A549 (cell line): Measurements from ENCODE around the gene ATMIN. TPM values are rescaled to one million over a fixed set of nuclear protein-coding genes. Genes with fewer than 3 reads are reported as not detected.
A peak's percentile ranks its signal among the peaks of the same experiment; 100 is the strongest.

ENCODE experiments used
- ATAC-seq, 2 experiments: fragments of 200-7000 bp in 1 of 2; fragments of >200 bp in 1 of 2; cut with Nextera tagmentation in 1 of 2; cut with Tn5 transposase in 1 of 2; 3 replicates each; pipeline versions ENCODE4 v1.8.0 to v1.9.1; 2018 to 2020; ENCODE audit warnings: mild to moderate bottlenecking in 1 of 2, moderate library complexity in 1 of 2
- CTCF ChIA-PET: fragments of 300-600 bp; sonication (Branson Sonifier 250); formaldehyde crosslinking; extraction: SDS; loops from one replicate; lab custom pipeline; 2021; ENCODE audit warnings: antibody characterized with exemption, inconsistent platforms; lab: Yijun Ruan, JAX
- POLR2A ChIA-PET: fragments of 350-600 bp; formaldehyde crosslinking; extraction: SDS; loops from one replicate; lab custom pipeline; 2021; ENCODE audit warnings: antibody characterized with exemption, inconsistent platforms; lab: Yijun Ruan, JAX
- DNase-seq, 2 experiments: peaks; one replicate each; pipeline versions ENCODE4 v3.0.0 to v3.0.0-alpha.2; 2011 to 2016; ENCODE audit warnings: low read depth in 1 of 2, low spot score in 1 of 2
- FAIRE-seq: peaks from 2 replicates; lab custom pipeline; 2011; peaks lifted over from hg19 to GRCh38; lab: Jason Lieb, UNC
- H3K27ac ChIP-seq, 2 experiments: fragments of >200 bp; sonication (Bioruptor Twin); formaldehyde crosslinking; 3 replicates each; pipeline ENCODE4 v1.5.1; 2016 to 2017
- H3K4me1 ChIP-seq: fragments of >200 bp; sonication (Bioruptor Twin); formaldehyde crosslinking; 3 replicates; pipeline ENCODE4 v1.6.1; 2016
- H3K4me2 ChIP-seq: fragments of >200 bp; sonication (Bioruptor Twin); formaldehyde crosslinking; 3 replicates; pipeline ENCODE4 v1.6.1; 2016
- H3K4me3 ChIP-seq: fragments of >200 bp; sonication (Bioruptor Twin); formaldehyde crosslinking; 3 replicates; pipeline ENCODE4 v1.5.1; 2016
- H3K9me3 ChIP-seq: fragments of >200 bp; sonication (Bioruptor Twin); formaldehyde crosslinking; 3 replicates; pipeline ENCODE4 v1.6.1; 2016
- CEBPB ChIP-seq, 2 experiments: fragments of >200 bp in 1 of 2; sonication (Bioruptor Twin) in 1 of 2; formaldehyde crosslinking in 1 of 2; IDR thresholded peaks; 2 replicates each; pipeline ENCODE4 v1.6.1; 2012 to 2016
- CHD4 ChIP-seq: fragments of 200-600 bp; sonication (generic); IDR thresholded peaks from 2 replicates; pipeline ENCODE4 v1.6.1; 2016; ENCODE audit warnings: antibody characterized with exemption, mild to moderate bottlenecking, borderline replicate concordance
- EHMT2 ChIP-seq: fragments of 200-600 bp; sonication (generic); IDR thresholded peaks from 2 replicates; pipeline ENCODE4 v1.6.1; 2016; ENCODE audit warnings: antibody characterized with exemption, low read depth, mild to moderate bottlenecking, moderate library complexity
- FOSL2 ChIP-seq, 2 experiments: fragments of 450-650 bp in 1 of 2; fragments of >200 bp in 1 of 2; sonication (Bioruptor Twin) in 1 of 2; formaldehyde crosslinking; IDR thresholded peaks; 2 replicates each; pipeline versions ENCODE4 v1.5.0 to v1.6.1; 2016 to 2020; ENCODE audit warnings: mild to moderate bottlenecking in 1 of 2, moderate library complexity in 1 of 2
- GATA3 ChIP-seq: IDR thresholded peaks from 2 replicates; pipeline ENCODE4 v1.6.1; 2012; ENCODE audit warnings: borderline replicate concordance
- HEYL ChIP-seq: fragments of 250-450 bp; sonication (Bioruptor Pico); IDR thresholded peaks from 2 replicates; pipeline ENCODE4 v1.8.0; 2021; ENCODE audit warnings: mild to moderate bottlenecking, moderate library complexity
- JUNB ChIP-seq: fragments of >200 bp; sonication (Bioruptor Twin); formaldehyde crosslinking; IDR thresholded peaks from 2 replicates; pipeline ENCODE4 v1.6.1; 2016
- MAX ChIP-seq: IDR thresholded peaks from 2 replicates; pipeline ENCODE4 v1.6.1; 2012
- MAZ ChIP-seq: fragments of 150-350 bp; IDR thresholded peaks from 2 replicates; pipeline ENCODE4 v1.6.1; 2014; ENCODE audit warnings: antibody characterized with exemption, low read depth, low read length, borderline replicate concordance
- NPAS2 ChIP-seq: fragments of 250-450 bp; sonication (Bioruptor Pico); IDR thresholded peaks from 2 replicates; pipeline ENCODE4 v1.8.0; 2022; ENCODE audit warnings: mild to moderate bottlenecking, moderate library complexity, borderline replicate concordance
- PHF8 ChIP-seq: fragments of 200-600 bp; sonication (generic); IDR thresholded peaks from 2 replicates; pipeline ENCODE4 v1.6.1; 2016; ENCODE audit warnings: low read depth, mild to moderate bottlenecking, antibody characterized with exemption, moderate library complexity, borderline replicate concordance
- RFX5 ChIP-seq: fragments of 450-650 bp; IDR thresholded peaks from 2 replicates; pipeline ENCODE4 v1.7.1; 2014; ENCODE audit warnings: antibody characterized with exemption, mild to moderate bottlenecking, moderate library complexity
- TFCP2L1 ChIP-seq: fragments of 250-450 bp; sonication (Bioruptor Pico); IDR thresholded peaks from 2 replicates; pipeline ENCODE4 v1.5.0; 2021; ENCODE audit warnings: mild to moderate bottlenecking
- USF2 ChIP-seq: fragments of 450-650 bp; IDR thresholded peaks from 2 replicates; pipeline ENCODE4 v1.6.1; 2014; ENCODE audit warnings: antibody characterized with exemption
- ZNF302 ChIP-seq: fragments of 250-450 bp; sonication (Bioruptor Pico); IDR thresholded peaks from 2 replicates; pipeline ENCODE4 v1.9.0; 2021; ENCODE audit warnings: inconsistent platforms, mild to moderate bottlenecking, moderate library complexity
- WGBS: methylation state at CpG from one replicate; pipeline ENCODE4 v1.1.6; 2017; ENCODE audit errors: missing lambda C conversion rate; 5-methylcytosine and 5-hydroxymethylcytosine counted together
- polyA plus RNA-seq, 4 experiments: library from polyadenylated mRNA; depleted of rRNA in 3 of 4; stranded (reverse); fragments of >200 nt; fragmentation: RNase III in 1 of 4; extraction: RNeasy Plus Mini Kit Qiagen cat#74134 plus additional on column Dnase treatment in 1 of 4; gene quantifications; 2 replicates in 3 of 4; 3 replicates in 1 of 4; pipeline ENCODE4 v1.2.3, GENCODE V29; 2011 to 2017

Gene ATMIN
- polyA plus RNA-seq, 2 of the 4 experiments (the other 2 are of a cell fraction) = 26.2 to 50.4 TPM

- no peak for FAIRE-seq
- peaks cover 71% of the 10 kb centered on the region for H3K4me1 ChIP-seq
- POLR2A ChIA-PET = no interaction called here
- CTCF ChIA-PET = interaction anchor here (0.7 to 1.2 kb wide), 3 partner anchors 11 to 16 kb away, joined by 3 to 10 read pairs (median 4); no protein-coding TSS in a partner anchor
- peak overlapping the region in 1 of 2 experiments; percentile 14; a peak in 1 of 6 replicates for H3K27ac ChIP-seq
- no peak overlapping the region for H3K4me3 ChIP-seq
- ATAC-seq = no peak
- DNase-seq = no peak
- 85% methylated on average over 2 of the region's 2 CpGs for WGBS
- no peaks in the 10 kb centered on the region for H3K9me3 ChIP-seq
- no peak for TF ChIP-seq USF2
- no peak for TF ChIP-seq EHMT2
- TF ChIP-seq TFCP2L1 (CRISPR knock-in tag) = no peak
- no peak for TF ChIP-seq MAZ
- no peak for TF ChIP-seq ZNF302
- no peak for TF ChIP-seq NPAS2 (CRISPR knock-in tag)
- no peak overlapping the region for H3K4me2 ChIP-seq
Observed at GRCh38 chr16:80990978-80991377, 44.7 kb upstream of the ATMIN start.

- Histone ChIP-seq H3K4me3 (no peak overlapping the region), H3K4me2 (no peak overlapping the region), H3K4me1 (peaks cover 72% of the 10 kb centered on the region), H3K27ac (peak overlapping the region in 1 of 2 experiments; percentile 78; a peak in 3 of 6 replicates), H3K9me3 (no peaks in the 10 kb centered on the region)
- TF ChIP-seq EHMT2 (no peak), TFCP2L1 (CRISPR knock-in tag) (no peak)
- ChIA-PET CTCF (interaction anchor here (0.8 to 2.4 kb wide), 4 partner anchors 12 to 17 kb away, joined by 3 to 19 read pairs (median 7); no protein-coding TSS in a partner anchor), POLR2A (no interaction called here)
- 67% methylated on average over 6 of the region's 6 CpGs for WGBS
- ATAC-seq = no peak
- DNase-seq = no peak
- no peak for FAIRE-seq
Observed at GRCh38 chr16:80991792-80992430, 43.7 kb upstream of the ATMIN start.

- FAIRE-seq (no peak), DNase-seq (no peak), ATAC-seq (peak in 1 of 2 experiments; percentile 31; a peak in 2 of 6 replicates)
- Histone ChIP-seq H3K27ac (peak overlapping the region; percentile 60 to 78), H3K9me3 (no peaks in the 10 kb centered on the region), H3K4me3 (peak overlapping the region; percentile 21; the same call in 1 of the 3 replicates), H3K4me1 (peaks cover 72% of the 10 kb centered on the region), H3K4me2 (peak overlapping the region; percentile 76)
- WGBS = 30% methylated on average over 3 of the region's 3 CpGs
- no peak for TF ChIP-seq PHF8
- CTCF ChIA-PET = interaction anchor here (0.6 to 2.4 kb wide), 8 partner anchors 10 to 745 kb away, joined by 3 to 19 read pairs (median 4); no protein-coding TSS in a partner anchor
- POLR2A ChIA-PET = interaction anchor here (1.0 to 2.0 kb wide), 3 partner anchors 9 to 84 kb away, joined by 3 to 5 read pairs (median 3); partner anchors contain the start of genes ATMIN and C16orf46
Observed at GRCh38 chr16:80992676-80993293, 42.9 kb upstream of the ATMIN start.

- TF ChIP-seq CHD4 (no peak), USF2 (no peak), FOSL2 (IDR thresholded peaks at IDR 0.05) (no peak), FOSL2 (CRISPR knock-in tag; IDR thresholded peaks at IDR 0.05) (peak; percentile 52), MAX (peak; percentile 28; the same call in 1 of the 2 replicates), JUNB (0 out of 2 replicates have a peak, but pooled peaks have one; percentile 14), GATA3 (peak; percentile 24; the same call in 1 of the 2 replicates), HEYL (no peak), RFX5 (no peak), CEBPB (IDR thresholded peaks at IDR 0.05) (peak in 1 of 2 experiments; percentile 44; a peak in 1 of 4 replicates)
- peaks cover 77% of the 10 kb centered on the region for H3K4me1 ChIP-seq
Observed at GRCh38 chr16:80993307-80993706, 42.3 kb upstream of the ATMIN start.

More at GRCh38 chr16:80993307-80993706, 42.3 kb upstream of the ATMIN start:
- H3K9me3 ChIP-seq = no peaks in the 10 kb centered on the region
- ATAC-seq (peak; percentile 89 to 92), DNase-seq (peak in 1 of 2 experiments; percentile 70), FAIRE-seq (no peak)
- H3K4me2 ChIP-seq = peak overlapping the region; percentile 76
- 2% methylated on average over 6 of the region's 6 CpGs for WGBS
- POLR2A ChIA-PET = interaction anchor here (1.0 to 2.0 kb wide), 4 partner anchors 10 to 84 kb away, joined by 3 to 6 read pairs (median 4); partner anchors contain the start of genes ATMIN, C16orf46, CENPN and CMC2
- peak overlapping the region; percentile 21; the same call in 1 of the 3 replicates for H3K4me3 ChIP-seq
- peak overlapping the region; percentile 60 to 78 for H3K27ac ChIP-seq
- CTCF ChIA-PET = interaction anchor here (0.6 to 2.4 kb wide), 8 partner anchors 10 to 744 kb away, joined by 3 to 19 read pairs (median 4); no protein-coding TSS in a partner anchor
